RWPE1 (cell line): Measurements from ENCODE around the gene TENM4.

ENCODE experiments used
- CTCF ChIA-PET: fragments of 350-600 bp; sonication (Branson Sonifier 250); formaldehyde crosslinking; extraction: SDS; loops from one replicate; lab custom pipeline; 2021; lab: Yijun Ruan, JAX
- POLR2A ChIA-PET: fragments of 400-600 bp; formaldehyde crosslinking; extraction: SDS; loops from one replicate; lab custom pipeline; 2020; ENCODE audit warnings: antibody characterized with exemption; ENCODE audit not compliant: low non-redundant PET; lab: Yijun Ruan, JAX
- DNase-seq: peaks from one replicate; pipeline ENCODE4 v3.0.0; 2012; ENCODE audit warnings: low spot score
- H3K27ac ChIP-seq: fragments of 450-650 bp; 2 replicates; pipeline ENCODE4 v1.5.1; 2017
- TF ChIP-seq, protein P1 (sequence below): fragments of 450-650 bp; conservative IDR thresholded peaks from 2 replicates; pipeline ENCODE4 v1.5.1; 2017; ENCODE audit warnings: low read depth, mild to moderate bottlenecking

Gene TENM4

DNA sequence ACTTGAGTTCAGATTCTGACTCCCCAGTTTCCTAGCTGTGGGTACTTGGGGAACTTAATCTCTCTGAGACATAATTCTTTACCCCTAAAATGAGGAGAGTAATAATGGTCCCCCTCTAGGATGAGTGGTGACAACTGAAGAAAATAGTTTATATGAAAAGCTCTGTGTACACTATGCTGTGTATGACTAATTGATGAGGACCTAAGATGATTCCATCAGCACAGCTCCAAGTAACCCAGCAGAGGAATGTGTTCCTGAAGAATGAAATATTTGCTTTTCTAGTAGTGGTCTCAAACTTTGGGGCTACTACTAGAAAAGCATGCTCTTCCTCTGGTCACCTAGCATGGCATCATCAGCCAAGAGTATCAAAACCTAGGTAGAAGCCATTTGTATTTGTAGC lies 648.9 kb downstream of the TENM4 start:
- TF ChIP-seq, protein P1, sequence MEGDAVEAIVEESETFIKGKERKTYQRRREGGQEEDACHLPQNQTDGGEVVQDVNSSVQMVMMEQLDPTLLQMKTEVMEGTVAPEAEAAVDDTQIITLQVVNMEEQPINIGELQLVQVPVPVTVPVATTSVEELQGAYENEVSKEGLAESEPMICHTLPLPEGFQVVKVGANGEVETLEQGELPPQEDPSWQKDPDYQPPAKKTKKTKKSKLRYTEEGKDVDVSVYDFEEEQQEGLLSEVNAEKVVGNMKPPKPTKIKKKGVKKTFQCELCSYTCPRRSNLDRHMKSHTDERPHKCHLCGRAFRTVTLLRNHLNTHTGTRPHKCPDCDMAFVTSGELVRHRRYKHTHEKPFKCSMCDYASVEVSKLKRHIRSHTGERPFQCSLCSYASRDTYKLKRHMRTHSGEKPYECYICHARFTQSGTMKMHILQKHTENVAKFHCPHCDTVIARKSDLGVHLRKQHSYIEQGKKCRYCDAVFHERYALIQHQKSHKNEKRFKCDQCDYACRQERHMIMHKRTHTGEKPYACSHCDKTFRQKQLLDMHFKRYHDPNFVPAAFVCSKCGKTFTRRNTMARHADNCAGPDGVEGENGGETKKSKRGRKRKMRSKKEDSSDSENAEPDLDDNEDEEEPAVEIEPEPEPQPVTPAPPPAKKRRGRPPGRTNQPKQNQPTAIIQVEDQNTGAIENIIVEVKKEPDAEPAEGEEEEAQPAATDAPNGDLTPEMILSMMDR, result no peak
- POLR2A ChIA-PET, result no interaction called here
- CTCF ChIA-PET, result interaction anchor here (0.6 kb wide), 1 partner anchor 206 kb away, joined by 3 read pairs; no protein-coding TSS in a partner anchor
- no peak overlapping the region for H3K27ac ChIP-seq
- no peak for DNase-seq

DNA sequence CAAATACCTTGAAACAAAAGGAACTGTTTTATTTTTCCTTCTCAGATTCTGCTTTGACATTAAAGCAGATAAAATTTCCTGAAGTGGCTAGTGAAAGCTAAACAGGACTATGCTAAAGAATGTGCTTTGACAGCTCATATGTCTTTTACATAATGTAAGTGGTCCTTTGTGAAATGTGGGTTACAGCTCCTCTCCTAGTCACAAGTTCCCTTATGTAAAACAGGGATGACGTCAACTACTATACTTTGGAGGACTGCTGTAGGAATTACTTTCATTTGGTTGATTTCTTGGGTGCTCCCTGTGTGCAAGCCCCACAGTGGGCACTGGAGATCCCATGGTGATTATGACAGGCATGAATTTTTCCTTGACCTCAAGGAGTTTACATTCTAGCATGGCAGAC lies 649.6 kb downstream of the TENM4 start:
- no peak for DNase-seq
- POLR2A ChIA-PET, result no interaction called here
- no peak overlapping the region for H3K27ac ChIP-seq
- CTCF ChIA-PET, result no interaction called here
- TF ChIP-seq, protein P1, result no peak

DNA sequence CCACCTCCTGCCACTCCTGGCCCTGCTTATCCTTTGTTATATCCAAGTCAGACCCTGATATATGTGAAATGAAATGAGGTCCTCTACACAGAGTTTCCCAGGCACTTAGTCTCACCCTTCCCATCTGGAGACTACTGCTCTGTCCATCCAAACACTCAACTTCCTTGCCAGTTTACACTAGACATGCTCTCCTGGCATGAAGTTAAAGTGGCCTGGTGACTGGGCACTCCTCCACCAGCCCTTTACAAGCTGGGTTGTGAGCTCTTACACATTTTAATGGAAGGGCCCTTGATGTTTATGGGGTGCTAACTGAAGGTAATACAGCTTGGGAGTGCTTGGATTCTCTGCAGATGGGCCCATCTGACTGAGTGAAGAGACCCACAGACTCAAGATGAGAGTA lies 650.0 kb downstream of the TENM4 start:
- DNase-seq, result no peak
- ChIA-PET POLR2A (no interaction called here), CTCF (no interaction called here)
- H3K27ac ChIP-seq, result no peak overlapping the region
- TF ChIP-seq, protein P1, result no peak

DNA sequence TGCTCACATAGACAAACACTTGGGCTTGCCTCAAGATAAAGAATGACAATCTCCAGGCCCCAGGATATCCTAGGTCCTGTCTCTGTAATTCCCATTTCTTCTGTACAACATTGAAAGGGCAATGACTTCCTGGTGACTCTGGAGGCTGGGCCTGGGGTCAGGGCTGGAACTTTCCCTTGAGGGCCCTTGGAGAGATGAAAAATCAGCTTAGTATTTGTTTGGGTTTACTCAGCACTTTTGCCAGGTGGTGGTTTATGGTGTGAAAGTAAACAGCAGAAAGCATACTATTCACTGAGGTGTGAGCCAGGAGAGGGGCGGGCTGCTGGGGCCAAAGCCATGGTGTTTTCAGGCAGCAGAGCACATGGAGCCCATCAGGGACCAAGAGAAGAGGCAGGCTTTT lies 651.5 kb downstream of the TENM4 start:
- DNase-seq, result no peak
- POLR2A ChIA-PET, result no interaction called here
- TF ChIP-seq, protein P1, result no peak
- H3K27ac ChIP-seq, result no peak overlapping the region
- CTCF ChIA-PET, result interaction anchor here (0.5 to 1.6 kb wide), 2 partner anchors 9 to 36 kb away, joined by 4 to 10 read pairs; no protein-coding TSS in a partner anchor

DNA sequence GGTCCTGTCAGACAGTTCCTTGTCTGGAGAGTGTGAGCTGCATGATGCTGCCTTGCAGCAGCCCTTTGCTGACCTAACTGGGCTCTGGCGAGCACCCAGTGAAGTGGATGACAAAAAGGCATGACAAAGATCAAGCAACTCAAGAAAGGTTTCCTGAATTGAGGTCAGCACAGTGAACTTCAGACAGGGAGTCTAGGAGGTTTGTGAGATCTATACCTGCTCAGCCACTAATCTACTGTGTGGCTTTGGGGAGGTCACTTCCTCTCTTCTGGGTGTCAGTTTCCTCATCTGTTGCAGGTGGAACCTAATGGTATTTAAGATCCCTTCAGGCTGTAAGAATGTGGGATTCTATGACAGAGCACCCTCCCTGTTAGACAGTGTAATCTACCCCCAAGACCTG lies 652.3 kb downstream of the TENM4 start:
- ChIA-PET POLR2A (no interaction called here), CTCF (no interaction called here)
- H3K27ac ChIP-seq, result no peak overlapping the region
- TF ChIP-seq, protein P1, result no peak
- no peak for DNase-seq

DNA sequence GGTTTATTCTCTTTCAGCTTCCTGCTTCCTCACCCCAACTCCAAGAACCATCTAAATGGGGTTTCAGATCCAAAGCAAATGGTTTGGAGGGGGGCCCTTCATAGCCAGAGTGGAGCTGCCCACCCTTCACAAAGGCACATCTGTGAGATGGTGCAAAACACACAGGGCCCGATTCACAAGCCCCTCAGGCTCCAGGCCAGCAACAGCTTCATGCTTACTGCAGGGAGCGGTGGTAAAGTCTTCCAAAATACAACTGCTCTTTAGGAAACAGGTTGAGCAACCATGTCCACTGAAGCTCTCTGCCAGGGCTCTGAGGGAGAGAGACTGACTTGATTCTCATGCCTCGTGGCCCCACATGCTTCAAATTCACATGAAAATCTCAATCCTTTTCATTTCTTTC lies 653.1 kb downstream of the TENM4 start:
- no peak overlapping the region for H3K27ac ChIP-seq
- DNase-seq, result no peak
- CTCF ChIA-PET, result no interaction called here
- TF ChIP-seq, protein P1, result no peak
- POLR2A ChIA-PET, result no interaction called here
